HG03025 (cell line): ENCODE results near the gene SMAD1.

Source experiments
- ATAC-seq: cut with Tn5 transposase; IDR thresholded peaks from one replicate; pipeline ENCODE4 v1.9.1; 2021; ENCODE audit warnings: mild to moderate bottlenecking, moderate library complexity; ENCODE audit not compliant: unreplicated experiment, low FRiP score

Gene SMAD1

DNA sequence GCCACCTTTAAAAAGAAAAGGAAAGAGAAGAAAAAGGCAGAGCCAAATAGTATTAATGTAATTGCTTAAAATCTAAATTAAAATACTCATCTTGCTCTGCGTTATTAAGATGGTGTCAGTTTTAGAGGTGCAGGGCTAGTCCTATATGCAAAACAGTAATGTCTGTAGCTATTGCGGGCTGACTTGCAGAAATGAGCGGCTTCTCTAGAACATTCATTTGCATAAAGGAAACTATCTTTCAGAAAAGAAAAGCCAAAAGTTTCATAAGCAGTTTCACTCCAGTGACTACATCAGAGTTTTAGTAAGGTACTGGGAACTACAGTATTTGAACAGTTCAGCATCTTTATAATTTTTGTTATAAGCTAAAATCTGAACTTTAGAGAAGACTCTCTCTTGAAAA is 6.0 kb downstream of the SMAD1 start:
- peak; percentile 96 for ATAC-seq

DNA sequence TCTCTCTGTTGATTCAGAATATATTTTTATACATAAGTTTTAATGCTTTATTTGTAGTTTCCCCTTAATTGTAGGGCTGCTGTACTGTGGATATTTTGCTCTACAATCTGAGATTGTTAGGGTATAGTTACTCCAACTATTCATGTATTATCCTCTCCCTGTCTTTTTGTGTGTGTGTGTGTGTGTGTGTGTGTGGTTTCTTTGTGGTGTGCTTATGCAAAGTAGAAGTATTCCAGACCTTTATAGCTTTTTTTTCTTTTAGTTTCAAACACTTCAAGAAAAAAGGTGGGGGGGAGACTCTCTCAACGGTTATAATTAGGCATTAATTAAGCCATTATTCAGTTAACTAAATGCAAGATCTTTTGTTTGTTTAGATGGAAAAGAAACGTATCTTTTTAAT is 6.7 kb downstream of the SMAD1 start:
- no peak for ATAC-seq

DNA sequence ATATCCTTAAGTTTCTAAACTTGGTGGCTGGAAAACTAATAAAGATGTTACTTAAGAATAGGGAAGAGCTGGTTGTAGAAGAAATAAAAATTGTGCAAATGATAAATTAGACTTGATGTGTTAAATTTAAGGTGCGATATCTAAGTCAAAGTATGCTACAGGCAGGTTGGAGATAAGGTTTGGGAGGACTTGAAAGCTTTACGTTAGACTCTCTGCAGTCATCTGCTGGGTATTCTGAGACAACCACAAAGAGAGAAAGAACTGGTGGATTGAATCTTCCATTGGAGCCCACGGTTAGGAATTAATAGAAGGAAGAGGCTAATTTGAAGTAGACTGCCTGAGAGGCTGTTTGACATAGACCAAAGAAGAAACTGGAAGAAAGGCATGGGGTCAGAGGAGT is 7.9 kb downstream of the SMAD1 start:
- no peak for ATAC-seq

DNA sequence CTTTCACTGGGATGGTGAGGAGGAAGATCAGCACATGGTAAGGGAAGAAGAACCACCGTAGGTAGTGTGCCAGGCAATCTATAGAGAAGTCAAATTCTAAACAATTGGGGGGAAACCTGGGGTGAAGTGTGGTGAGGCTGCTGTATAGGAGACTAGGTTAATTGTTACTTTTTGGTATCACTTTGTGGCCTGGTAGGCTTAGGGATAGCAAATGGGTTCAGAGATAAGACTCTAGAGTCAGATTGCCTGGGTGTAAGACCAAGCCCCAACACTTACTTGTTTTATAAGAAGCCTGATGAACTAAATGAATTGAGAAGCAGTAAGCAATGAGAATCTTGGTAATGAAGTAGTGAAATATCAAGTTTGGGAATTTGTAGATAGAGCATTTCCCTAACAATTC is 8.7 kb downstream of the SMAD1 start:
- ATAC-seq: no peak

DNA sequence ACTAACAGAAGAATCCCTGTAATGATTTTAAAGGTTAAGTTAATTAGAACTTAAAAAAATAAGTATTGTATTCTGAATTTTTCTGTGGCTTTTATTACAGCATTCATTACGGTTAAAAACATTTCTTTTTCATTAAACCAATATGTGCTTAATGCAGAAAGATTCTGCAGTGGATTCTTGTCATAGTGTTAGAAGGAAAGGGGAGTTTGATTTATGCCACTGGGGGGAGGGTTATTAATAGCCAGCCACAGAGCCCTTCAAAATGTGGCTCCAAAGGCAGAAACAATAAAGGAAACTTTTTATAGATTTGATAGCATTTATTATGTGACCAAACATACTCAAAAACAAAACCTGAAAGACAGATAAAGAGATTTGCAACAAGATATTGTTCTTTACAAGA is 9.1 kb downstream of the SMAD1 start:
- no peak for ATAC-seq

DNA sequence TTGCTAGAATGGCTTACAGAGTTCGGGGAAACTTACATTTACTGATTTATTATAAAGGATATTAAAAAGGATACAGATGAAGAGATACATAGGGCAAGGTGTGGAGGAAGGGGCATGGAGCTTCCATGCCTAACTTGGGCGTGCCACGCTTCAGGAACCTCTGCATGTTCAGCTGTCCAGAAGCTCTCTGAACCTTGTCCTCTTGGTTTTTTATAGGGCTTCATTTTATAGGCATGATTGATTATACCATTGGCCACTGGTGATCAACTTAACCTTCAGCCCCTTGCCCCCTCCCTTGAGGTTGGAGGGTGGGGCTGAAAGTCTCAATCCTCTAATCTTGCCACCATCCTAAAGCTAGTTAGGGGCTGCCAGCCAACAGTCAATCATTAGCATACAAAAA is 10.7 kb downstream of the SMAD1 start:
- no peak for ATAC-seq

DNA sequence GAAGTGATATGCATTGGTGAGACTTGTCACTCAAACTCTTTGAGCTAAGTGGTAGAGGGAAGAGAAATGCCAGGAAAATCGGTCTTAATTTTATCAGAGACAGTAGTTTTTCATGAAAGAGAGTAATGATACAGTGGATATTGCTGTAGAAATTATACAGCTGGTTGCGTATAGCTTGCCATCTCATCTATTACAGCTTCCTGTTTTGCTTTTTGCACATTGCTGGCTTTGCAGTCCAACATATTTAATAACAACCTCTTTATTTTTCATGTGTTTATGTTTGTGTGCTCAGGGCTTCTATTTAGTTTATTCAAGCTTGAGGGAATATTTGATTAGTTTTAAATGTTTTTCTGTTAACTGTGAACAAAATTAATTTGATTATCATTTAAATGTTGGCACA is 11.5 kb downstream of the SMAD1 start:
- ATAC-seq: no peak

DNA sequence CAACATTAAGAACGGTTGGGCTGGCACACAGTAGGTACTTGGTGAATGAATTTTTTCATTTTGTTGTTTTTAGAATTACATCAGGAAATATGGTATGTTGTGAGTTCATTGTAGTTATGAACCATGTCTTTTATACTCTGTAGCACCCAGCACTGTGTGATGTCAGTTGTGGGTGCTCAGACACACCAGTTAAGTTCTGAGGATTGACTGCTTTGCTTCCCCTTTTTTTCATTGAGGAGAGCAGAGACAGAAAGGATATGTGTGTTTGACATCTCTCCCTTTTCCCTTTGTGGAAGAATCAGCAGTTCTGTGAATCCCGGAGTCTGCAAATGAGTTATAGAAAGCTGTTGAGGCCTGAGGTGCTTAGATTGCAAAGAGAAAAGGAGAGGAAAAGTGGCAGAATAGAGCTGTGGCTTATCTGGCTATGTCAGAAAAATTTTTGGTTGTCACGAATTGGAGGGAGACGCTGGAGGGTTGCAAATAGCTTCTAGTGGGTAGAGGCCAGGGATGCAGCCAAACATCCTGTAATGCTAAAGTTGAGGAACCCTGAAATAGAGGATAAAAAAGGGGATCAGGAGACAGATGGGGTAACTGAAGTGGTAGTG is 13.1 kb downstream of the SMAD1 start:
- ATAC-seq: no peak

DNA sequence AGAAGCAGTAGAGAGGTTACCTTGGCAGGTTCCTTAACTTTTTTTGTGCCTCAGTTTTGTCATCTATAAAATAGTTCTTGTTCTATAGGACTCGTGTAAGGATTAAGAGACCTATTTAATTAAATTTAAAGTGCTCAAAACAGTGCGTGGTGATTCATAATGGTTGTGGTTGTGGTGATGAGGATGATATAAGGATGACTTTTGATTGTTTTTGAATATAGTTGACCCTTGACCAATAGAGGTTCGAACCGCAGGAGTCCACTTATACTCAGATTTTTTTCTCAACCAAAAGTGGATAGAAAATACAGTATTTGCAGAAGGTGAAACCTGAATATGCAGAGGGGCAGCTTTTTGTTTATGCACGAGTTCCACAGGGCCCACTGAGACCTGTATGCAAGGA is 14.6 kb downstream of the SMAD1 start:
- no peak for ATAC-seq

DNA sequence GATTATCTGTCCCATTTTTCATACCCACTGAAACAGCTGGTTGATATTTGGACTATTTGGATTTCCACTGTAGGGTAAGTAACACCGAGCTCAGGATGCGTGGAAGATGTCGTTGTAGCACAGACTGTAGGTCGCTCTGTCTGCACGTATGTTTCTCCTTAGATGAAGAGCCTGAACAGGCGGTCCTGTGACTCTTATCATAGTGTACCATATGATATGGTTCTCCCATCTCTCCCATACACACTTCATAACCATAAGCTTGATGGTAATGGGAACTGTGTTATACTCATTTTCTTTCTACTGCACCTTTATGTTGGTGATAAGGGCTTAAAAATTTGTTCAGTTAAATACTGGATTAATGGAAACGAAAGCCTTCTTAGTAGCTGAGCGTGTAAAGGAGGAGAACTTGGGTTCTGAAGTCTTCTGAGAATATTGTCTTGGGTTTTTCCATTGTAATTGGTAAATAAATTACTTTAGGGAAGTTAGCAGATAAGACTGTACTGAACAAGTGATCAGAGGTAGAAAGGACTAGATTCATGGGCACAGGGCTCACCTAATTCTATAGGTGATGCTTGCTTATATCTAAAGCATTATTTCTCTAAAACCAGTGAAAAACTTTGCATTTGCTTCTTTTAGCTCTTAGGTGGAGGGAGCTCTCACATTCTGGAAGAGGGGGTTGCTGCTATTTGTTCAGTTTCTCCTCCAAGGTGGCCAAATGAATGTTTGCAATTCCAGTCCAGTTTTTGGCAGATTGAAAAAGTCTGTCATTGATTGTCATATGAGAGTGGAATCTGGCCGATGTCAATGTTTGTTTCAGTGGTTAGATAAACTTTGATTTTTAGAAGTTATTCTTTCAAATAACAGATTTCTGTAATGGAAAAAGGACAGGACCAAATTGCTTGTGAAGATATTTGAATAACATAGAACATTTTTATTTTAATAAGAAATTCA is 15.8 kb downstream of the SMAD1 start:
- no peak for ATAC-seq

DNA sequence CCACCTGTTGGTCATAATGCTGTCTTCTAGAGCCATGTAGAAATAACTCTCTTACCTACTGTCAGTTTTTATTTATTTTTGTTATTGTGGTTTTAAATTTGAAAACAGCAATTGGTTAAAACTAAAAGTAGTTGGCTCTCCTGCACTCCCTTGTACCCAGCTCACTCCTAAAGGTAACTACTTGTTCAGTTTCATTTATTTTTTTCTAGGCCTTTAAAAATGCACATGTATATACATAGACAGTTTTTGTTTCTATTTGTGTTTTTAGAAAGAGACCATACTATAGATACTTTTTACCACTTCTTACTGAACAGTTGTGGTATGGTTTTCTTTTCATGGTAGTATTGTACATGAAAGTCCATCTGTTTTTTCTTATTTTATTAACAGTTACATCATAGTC is 16.8 kb downstream of the SMAD1 start:
- ATAC-seq: peak; percentile 77

DNA sequence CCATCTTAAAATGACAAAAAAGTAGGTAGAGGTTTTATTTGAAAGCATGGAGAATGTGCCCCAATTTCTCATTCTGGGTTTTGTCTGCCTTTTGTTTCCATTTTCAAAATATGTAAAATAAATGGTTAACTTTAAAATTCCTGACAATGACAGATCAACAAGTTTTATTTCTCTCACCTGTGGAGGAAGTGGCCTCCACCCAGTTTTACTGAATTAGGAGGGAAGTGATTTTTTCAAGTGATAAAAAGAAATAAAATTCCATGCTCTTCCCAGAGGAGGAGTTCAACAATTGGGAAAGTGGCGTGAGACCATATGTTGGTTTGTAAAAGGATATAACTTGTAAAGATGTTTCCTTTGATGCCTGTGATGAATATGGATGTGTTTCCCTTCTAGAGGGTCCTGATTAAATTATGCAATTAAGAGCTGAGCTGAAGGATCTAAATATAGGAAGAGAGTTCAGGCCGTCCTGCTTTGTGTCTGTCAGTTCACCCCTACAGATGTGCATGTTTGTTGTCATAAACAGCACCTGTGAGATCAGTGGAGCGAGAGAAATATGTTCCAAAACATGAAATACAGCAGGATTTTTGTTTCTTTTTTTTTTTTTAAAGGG is 19.5 kb downstream of the SMAD1 start:
- ATAC-seq: peak; percentile 44

DNA sequence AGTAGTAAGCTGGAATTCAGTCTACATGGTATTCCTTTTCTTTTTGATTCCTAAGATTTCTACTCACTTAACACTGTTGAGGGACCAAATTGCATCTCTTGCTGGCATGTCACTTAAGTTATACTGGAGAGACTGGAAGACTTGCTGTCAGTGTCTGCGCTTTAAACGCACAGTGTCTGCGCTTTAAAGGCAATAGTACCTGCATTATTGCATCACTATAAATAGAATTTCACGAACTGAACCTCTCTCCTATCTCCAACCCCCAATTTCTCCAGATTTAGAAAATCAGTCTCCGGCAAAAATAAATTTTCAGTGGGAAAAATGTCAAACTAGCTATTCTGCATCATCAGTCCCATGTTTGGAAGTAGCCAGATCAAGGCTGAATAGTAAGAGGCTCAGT is 21.2 kb downstream of the SMAD1 start:
- ATAC-seq: no peak

DNA sequence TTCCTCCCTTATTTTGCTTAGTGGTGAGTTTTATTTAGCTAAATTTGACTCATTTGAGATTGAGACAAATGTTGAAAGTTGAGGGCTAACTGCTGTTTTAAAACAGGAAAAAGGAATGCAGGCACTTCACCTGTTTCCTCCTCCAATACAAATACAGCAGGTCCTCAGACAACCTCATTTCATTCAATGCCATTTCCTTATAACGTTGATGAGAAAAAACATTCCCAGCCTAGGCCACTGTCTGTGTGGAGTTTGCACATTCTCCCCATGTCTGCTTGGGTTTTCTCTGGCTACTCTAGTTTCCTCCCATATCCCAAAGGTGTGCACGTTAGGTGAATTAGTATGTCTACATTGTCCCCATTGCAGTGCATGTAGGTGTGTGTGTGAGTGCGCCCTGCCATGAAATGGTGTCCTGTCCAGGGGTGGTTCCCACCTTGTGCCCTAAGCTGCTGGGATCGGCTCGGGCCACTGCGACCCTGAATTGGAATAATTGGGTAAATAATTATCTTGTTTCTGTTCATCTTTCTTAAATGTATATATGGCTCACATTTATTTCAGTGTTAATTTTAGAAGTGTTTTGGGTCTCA is 21.9 kb downstream of the SMAD1 start:
- ATAC-seq: no peak

DNA sequence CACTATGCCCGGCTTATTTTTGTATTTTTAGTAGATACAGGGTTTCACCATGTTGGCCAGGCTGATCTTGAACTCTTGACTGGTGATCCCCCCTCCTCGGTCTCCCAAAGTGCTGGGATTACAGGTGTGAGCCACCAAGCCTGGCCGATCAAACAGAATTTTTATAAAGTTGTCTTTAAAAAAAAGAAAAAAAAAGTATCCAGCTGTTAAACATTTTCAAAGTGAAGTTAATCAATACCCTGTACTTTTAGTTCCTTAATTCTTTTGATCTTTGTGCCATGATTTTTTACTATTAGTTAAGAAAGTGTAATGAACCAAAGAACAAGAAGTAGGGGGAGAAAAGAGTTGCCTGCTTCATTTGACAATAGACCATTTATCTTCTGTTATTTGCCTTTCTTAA is 24.3 kb downstream of the SMAD1 start:
- no peak for ATAC-seq

DNA sequence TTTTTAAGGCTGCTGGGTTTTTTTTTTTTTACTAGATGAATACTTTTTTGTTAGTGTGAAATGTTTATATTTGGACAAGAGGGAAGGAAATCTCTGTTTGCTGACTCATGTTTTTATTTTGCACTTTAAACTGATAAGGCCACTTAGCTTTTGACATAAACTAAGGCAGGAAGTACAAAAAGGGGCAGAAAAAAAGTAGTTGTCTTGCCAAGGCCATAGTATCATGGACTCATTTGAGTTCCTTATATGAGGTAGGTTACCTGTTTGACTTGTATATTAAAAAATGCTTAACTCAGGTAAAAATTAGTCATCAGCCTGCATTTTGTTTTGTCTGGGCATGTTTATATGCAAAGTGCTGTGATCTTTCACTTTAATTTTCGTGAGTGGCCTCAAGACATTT is 26.0 kb downstream of the SMAD1 start:
- ATAC-seq: no peak

DNA sequence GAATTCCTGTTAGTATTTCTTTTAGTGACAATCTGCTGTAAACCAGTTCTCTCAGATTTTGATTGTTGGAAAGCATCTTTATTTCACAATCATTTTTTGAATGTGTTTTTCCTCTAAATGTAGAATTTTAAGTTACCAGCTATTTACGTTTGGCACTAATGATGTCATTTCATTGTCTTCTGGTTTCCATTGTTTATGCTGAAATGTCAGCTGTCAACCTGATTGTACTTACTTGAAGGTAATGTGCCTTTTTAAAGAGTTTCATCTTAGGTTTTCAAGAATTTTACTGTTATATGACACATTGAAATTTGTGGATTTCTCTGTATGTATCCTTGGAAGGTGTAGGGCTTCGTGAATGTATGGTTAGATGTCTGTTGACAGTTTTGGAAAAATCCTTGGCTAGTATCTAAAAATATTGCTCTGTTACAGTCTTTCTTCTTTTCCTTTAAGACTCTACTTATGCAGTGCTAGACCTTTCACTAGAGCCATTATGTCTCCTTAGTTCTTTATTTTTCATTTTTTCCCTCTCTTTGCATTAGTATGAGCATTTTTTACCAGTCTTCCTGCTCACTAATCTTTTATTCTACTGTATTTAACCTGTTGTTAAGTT is 30.4 kb downstream of the SMAD1 start:
- no peak for ATAC-seq

DNA sequence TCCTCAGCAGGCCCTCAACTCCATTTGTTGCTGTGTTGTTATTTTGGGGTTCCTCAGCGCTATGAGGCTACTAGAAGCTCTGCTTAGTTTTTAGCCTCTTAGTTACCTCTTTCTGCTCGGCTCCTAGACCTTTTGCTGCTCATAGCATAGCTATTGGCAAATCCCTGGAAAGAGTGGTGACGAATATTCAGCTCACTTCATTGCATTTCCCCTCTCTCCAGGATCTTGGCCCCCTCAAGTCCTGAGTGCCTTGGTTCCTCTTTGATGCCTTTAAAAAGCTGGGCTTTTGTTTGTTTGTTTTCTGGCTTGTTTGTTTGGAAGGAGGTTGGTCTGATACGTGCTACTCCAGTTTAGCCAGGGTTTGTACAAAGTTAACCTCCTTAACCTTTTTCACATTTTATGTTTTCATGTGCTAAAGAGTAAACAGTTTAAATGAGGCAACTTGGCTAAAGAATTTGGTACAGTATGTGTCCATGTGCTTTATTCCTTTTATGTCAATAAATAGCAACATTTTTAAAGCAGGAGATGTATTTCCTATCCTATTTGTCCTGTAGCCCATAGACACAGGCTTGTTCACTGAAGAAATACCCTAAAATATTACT is 31.5 kb downstream of the SMAD1 start:
- no peak for ATAC-seq

DNA sequence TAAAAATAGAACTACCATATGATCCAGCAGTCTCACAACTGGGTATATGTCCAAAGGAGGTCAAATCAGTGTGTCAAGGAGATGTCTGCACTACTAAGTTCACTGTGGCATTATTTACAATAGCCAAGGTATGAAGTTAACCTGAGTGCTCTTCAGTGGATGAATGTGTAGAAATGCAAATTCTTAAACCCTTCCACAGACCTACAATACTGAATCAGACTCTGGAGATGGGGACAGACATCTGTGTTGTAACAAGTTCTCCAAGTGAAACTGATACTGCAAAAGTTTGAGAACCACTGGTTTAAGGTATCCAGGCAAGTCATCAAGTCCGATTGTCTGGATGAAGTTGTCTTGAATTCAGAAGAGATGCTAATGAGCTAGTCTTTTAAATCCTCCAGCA is 38.5 kb downstream of the SMAD1 start:
- no peak for ATAC-seq

DNA sequence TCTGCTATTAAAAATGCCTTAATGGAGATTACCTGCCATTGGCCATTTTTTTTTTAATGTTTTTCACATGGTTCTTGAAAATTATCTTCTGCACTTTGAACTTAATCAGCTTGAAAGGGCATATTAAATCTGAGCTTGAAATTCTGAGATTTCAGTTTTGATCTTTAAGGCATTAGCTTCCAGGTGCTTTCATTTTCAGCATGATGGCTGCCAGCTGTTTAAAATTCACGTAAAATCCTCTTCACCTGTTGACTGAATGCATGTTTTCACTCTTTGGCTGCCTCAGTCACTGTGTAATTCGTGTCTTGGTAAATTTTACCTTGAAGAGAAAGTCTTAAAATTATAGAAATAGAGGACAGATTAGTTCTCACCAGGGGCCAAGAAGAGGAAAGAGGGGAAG is 39.6 kb downstream of the SMAD1 start:
- no peak for ATAC-seq

DNA sequence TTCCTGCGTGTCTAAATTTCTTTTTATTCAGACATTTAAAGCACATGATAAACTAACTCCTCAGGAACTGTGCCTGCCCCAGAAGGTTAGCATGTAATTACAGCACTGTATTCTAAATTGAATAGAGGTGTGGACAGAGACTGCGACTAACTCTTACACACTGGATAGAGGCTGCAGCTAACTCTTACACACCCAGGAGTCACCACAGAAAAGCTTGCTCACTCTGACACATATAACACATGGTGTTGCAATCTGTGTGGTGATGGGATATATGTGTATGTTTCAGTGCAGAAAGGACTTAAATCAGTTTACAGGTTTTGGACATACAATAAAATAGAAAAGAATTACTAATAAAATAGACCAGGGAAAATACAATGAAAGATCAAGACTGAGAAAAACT is 41.5 kb downstream of the SMAD1 start:
- no peak for ATAC-seq
